ENCODE results near the gene DCLK1. TPM values are rescaled to one million over a fixed set of nuclear protein-coding genes. Genes with fewer than 3 reads are reported as not detected.

DCLK1 gene
- total RNA-seq, 5 donors from 2014 or later (not counting 1 experiment from before 2014, with no cell fraction given): 0.03 to 0.09 TPM; not detected in 3

GRCh38 chr13:35936246-35936978, 194.8 kb downstream of the DCLK1 start:
- no peaks in the 10 kb centered on the region for H3K4me1 ChIP-seq (ENCODE audit: control insufficient read depth in 1 of 2, extremely low read depth in 1 of 2, insufficient read depth in 2 of 2, low read length in 2 of 2)
- no peaks in the 10 kb centered on the region for H3K27me3 ChIP-seq (replicated peaks in 1 of 2; ENCODE audit: control insufficient read depth in 2 of 2, extremely low read depth in 1 of 2, insufficient read depth in 2 of 2, low read length in 1 of 2)
- Mint-ChIP-seq H3K9me3 (peaks cover 3 to 12% (median 7%) of the 10 kb centered on the region in 3 donors), H3K27ac (no peak overlapping the region), H3K4me1 (no peaks in the 10 kb centered on the region), H3K4me3 (no peak overlapping the region), H3K27me3 (peaks cover 0 to 9% of the 10 kb centered on the region in 2 donors), H3K36me3 (no peaks in the 10 kb centered on the region)
- ChIA-PET POLR2A (no interaction called here), CTCF (no interaction called here)
- 83% methylated on average over 2 of the region's 3 CpGs for WGBS (ENCODE audit: insufficient coverage)
- DNase-seq (no peak), ATAC-seq (replicated peaks in 1 of 4) (no peak)
- H3K36me3 ChIP-seq (ENCODE audit: control insufficient read depth in 2 of 2, extremely low read depth in 1 of 2, insufficient read depth in 1 of 2, low read length in 1 of 2): no peaks in the 10 kb centered on the region
- no peak overlapping the region for H3K27ac ChIP-seq (ENCODE audit: low read length)
- no peaks in the 10 kb centered on the region for H3K9me3 ChIP-seq
- no peak overlapping the region for H3K4me3 ChIP-seq (ENCODE audit: control insufficient read depth in 1 of 2, extremely low read depth in 1 of 2, low read length in 1 of 2)

GRCh38 chr13:35930665-35931631, 200.2 kb downstream of the DCLK1 start:
- ChIA-PET CTCF (interaction anchor here in 1 of 2 donors (0.6 kb wide), 1 partner anchor 180 kb away, joined by 6 read pairs; no protein-coding TSS in a partner anchor), POLR2A (interaction anchor here in 1 of 2 donors (0.5 kb wide), 1 partner anchor 35 kb away, joined by 3 read pairs; no protein-coding TSS in a partner anchor)
- Histone ChIP-seq H3K27me3 (replicated peaks in 1 of 2; ENCODE audit: control insufficient read depth in 2 of 2, extremely low read depth in 1 of 2, insufficient read depth in 2 of 2, low read length in 1 of 2) (no peaks in the 10 kb centered on the region), H3K36me3 (ENCODE audit: control insufficient read depth in 2 of 2, extremely low read depth in 1 of 2, insufficient read depth in 1 of 2, low read length in 1 of 2) (no peaks in the 10 kb centered on the region), H3K4me1 (ENCODE audit: control insufficient read depth in 1 of 2, extremely low read depth in 1 of 2, insufficient read depth in 2 of 2, low read length in 2 of 2) (no peaks in the 10 kb centered on the region), H3K9me3 (no peaks in the 10 kb centered on the region), H3K4me3 (ENCODE audit: control insufficient read depth in 1 of 2, extremely low read depth in 1 of 2, low read length in 1 of 2) (no peak overlapping the region), H3K27ac (ENCODE audit: low read length) (no peak overlapping the region)
- Mint-ChIP-seq H3K4me1 (no peaks in the 10 kb centered on the region), H3K27ac (no peak overlapping the region), H3K27me3 (peaks cover 0 to 5% of the 10 kb centered on the region in 2 donors), H3K9me3 (peaks cover 0 to 10% (median 10%) of the 10 kb centered on the region in 3 donors), H3K36me3 (no peaks in the 10 kb centered on the region), H3K4me3 (no peak overlapping the region)
- DNase-seq (no peak), ATAC-seq (replicated peaks in 1 of 4) (no peak)
- WGBS (ENCODE audit: insufficient coverage): 18% methylated on average over 2 of the region's 4 CpGs

DNA sequence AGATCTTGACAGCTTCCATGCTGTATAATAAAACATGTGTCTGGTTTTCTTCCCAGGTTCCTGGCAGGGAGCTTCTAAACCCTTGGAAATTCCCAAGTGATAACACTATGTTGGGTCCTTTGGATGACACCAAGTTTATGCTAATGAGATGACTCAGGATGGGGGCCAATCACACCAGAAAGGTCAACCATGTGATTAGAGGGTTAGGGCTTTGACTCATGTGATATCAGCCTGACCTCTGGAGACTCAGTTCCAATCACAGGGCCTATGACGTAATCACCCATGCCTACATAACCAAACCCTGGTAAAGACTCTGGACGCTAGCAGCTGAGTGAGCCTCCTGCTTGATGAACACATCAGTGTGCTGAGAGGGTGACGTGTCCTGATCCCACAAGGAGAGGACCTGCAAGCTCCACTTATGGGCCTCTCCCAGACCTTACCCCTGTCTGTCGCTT, 203.6 kb downstream of the DCLK1 start:
- Histone ChIP-seq H3K36me3 (ENCODE audit: control insufficient read depth in 2 of 2, extremely low read depth in 1 of 2, insufficient read depth in 1 of 2, low read length in 1 of 2) (no peaks in the 10 kb centered on the region), H3K27ac (ENCODE audit: low read length) (no peak overlapping the region), H3K4me3 (ENCODE audit: control insufficient read depth in 1 of 2, extremely low read depth in 1 of 2, low read length in 1 of 2) (no peak overlapping the region), H3K27me3 (replicated peaks in 1 of 2; ENCODE audit: control insufficient read depth in 2 of 2, extremely low read depth in 1 of 2, insufficient read depth in 2 of 2, low read length in 1 of 2) (no peaks in the 10 kb centered on the region), H3K9me3 (no peaks in the 10 kb centered on the region), H3K4me1 (ENCODE audit: control insufficient read depth in 1 of 2, extremely low read depth in 1 of 2, insufficient read depth in 2 of 2, low read length in 2 of 2) (no peaks in the 10 kb centered on the region)
- ChIA-PET POLR2A (no interaction called here), CTCF (no interaction called here)
- H3K9me3 Mint-ChIP-seq: peaks cover 0 to 6% (median 5%) of the 10 kb centered on the region in 3 donors
- no peaks in the 10 kb centered on the region for H3K4me1 Mint-ChIP-seq
- no peaks in the 10 kb centered on the region for H3K27me3 Mint-ChIP-seq
- H3K36me3 Mint-ChIP-seq: no peaks in the 10 kb centered on the region
- no CpG with 5 or more reads among the region's 4 CpGs for WGBS (ENCODE audit: insufficient coverage)
- DNase-seq: no peak
- H3K4me3 Mint-ChIP-seq: no peak overlapping the region
- no peak overlapping the region for H3K27ac Mint-ChIP-seq
- ATAC-seq (replicated peaks in 1 of 4): no peak

DNA sequence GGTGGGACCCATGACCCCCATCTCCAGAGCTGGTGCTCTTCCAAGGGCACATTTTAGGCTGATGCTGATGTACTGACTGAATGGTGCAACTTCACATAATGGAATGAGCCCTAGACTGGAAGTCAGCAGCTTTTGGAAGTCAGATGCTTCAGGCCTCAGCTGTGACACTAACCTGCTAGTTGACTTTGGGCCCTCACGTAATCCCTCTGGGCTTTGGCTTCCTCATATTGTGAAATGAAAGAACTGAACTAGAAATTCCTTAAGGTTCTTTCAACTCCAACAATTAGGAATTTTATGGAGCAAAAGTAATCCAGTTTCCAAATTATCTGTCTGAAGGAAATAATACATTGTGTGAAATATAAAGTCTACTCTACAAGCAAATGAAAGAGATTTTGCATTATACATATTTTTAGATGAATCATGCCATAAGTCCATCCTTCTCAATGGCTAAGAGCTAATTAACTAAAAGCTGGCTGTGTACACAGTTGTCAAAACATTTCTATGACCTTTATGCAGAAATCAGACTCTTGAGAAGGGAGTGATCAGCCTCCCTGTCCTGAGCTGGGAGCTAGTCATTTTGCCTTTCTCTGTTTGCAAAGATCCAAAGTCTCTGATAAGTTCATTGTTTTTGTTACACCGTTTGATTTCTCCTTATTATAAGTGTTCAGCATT, 204.2 kb downstream of the DCLK1 start:
- ChIA-PET POLR2A (no interaction called here), CTCF (no interaction called here)
- no peak overlapping the region for H3K4me3 Mint-ChIP-seq

GRCh38 chr13:35925669-35926068, 205.5 kb downstream of the DCLK1 start:
- no peaks in the 10 kb centered on the region for H3K4me1 Mint-ChIP-seq
- H3K9me3 Mint-ChIP-seq: peaks cover 0 to 6% (median 2%) of the 10 kb centered on the region in 3 donors
- CTCF ChIA-PET: interaction anchor here in 1 of 2 donors (1.2 kb wide), 1 partner anchor 54 kb away, joined by 3 read pairs; no protein-coding TSS in a partner anchor
- H3K27me3 Mint-ChIP-seq: peaks cover 0 to 5% of the 10 kb centered on the region in 2 donors
- H3K4me1 ChIP-seq (ENCODE audit: control insufficient read depth in 1 of 2, extremely low read depth in 1 of 2, insufficient read depth in 2 of 2, low read length in 2 of 2): no peaks in the 10 kb centered on the region
- ATAC-seq (replicated peaks in 1 of 4) (no peak), DNase-seq (no peak)
- POLR2A ChIA-PET: no interaction called here
- no CpG with 5 or more reads among the region's 3 CpGs for WGBS (ENCODE audit: insufficient coverage)
- no peak overlapping the region for H3K4me3 ChIP-seq (ENCODE audit: control insufficient read depth in 1 of 2, extremely low read depth in 1 of 2, low read length in 1 of 2)
- H3K4me3 Mint-ChIP-seq: no peak overlapping the region
- no peak overlapping the region for H3K27ac ChIP-seq (ENCODE audit: low read length)
- no peak overlapping the region for H3K27ac Mint-ChIP-seq
- H3K36me3 ChIP-seq (ENCODE audit: control insufficient read depth in 2 of 2, extremely low read depth in 1 of 2, insufficient read depth in 1 of 2, low read length in 1 of 2): no peaks in the 10 kb centered on the region
- H3K27me3 ChIP-seq (replicated peaks in 1 of 2; ENCODE audit: control insufficient read depth in 2 of 2, extremely low read depth in 1 of 2, insufficient read depth in 2 of 2, low read length in 1 of 2): no peaks in the 10 kb centered on the region
- no peaks in the 10 kb centered on the region for H3K9me3 ChIP-seq
- H3K36me3 Mint-ChIP-seq: no peaks in the 10 kb centered on the region

More for the DNA sequence above, 204.2 kb downstream of the DCLK1 start:
- 100% methylated on average over 1 of the region's 2 CpGs for WGBS (ENCODE audit: insufficient coverage)
- H3K4me1 ChIP-seq (ENCODE audit: control insufficient read depth in 1 of 2, extremely low read depth in 1 of 2, insufficient read depth in 2 of 2, low read length in 2 of 2): no peaks in the 10 kb centered on the region
- H3K4me3 ChIP-seq (ENCODE audit: control insufficient read depth in 1 of 2, extremely low read depth in 1 of 2, low read length in 1 of 2): no peak overlapping the region
- H3K27me3 ChIP-seq (replicated peaks in 1 of 2; ENCODE audit: control insufficient read depth in 2 of 2, extremely low read depth in 1 of 2, insufficient read depth in 2 of 2, low read length in 1 of 2): no peaks in the 10 kb centered on the region
- H3K27ac ChIP-seq (ENCODE audit: low read length): no peak overlapping the region
- no peaks in the 10 kb centered on the region for H3K36me3 Mint-ChIP-seq
- no peaks in the 10 kb centered on the region for H3K4me1 Mint-ChIP-seq
- no peaks in the 10 kb centered on the region for H3K9me3 ChIP-seq
- DNase-seq (no peak), ATAC-seq (replicated peaks in 1 of 4) (no peak)
- H3K36me3 ChIP-seq (ENCODE audit: control insufficient read depth in 2 of 2, extremely low read depth in 1 of 2, insufficient read depth in 1 of 2, low read length in 1 of 2): no peaks in the 10 kb centered on the region
- H3K27me3 Mint-ChIP-seq: no peaks in the 10 kb centered on the region
- no peak overlapping the region for H3K27ac Mint-ChIP-seq
- peaks cover 0 to 6% (median 2%) of the 10 kb centered on the region in 3 donors for H3K9me3 Mint-ChIP-seq

DNA sequence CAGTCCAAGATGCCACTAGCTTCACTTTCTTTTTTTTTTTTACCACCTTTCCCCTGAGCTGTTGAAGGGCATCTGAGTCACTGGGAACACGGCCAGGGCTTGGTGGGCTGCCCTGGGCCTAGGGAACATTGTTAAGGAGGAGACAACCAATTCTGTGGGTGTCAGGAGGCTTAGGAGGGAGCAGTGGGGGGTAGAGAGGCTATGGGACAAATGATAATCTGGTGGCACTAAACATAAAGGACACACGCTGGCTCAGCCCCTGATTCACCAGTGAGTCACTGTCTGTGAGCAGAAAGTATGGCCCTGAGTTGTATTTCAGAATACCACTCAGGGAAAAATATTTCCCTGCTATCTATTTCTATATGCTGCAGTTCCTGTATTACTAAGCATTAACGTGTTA, 207.8 kb downstream of the DCLK1 start:
- Histone ChIP-seq H3K4me3 (ENCODE audit: control insufficient read depth in 1 of 2, extremely low read depth in 1 of 2, low read length in 1 of 2) (no peak overlapping the region), H3K27me3 (replicated peaks in 1 of 2; ENCODE audit: control insufficient read depth in 2 of 2, extremely low read depth in 1 of 2, insufficient read depth in 2 of 2, low read length in 1 of 2) (no peaks in the 10 kb centered on the region), H3K4me1 (ENCODE audit: control insufficient read depth in 1 of 2, extremely low read depth in 1 of 2, insufficient read depth in 2 of 2, low read length in 2 of 2) (no peaks in the 10 kb centered on the region), H3K9me3 (no peaks in the 10 kb centered on the region), H3K36me3 (ENCODE audit: control insufficient read depth in 2 of 2, extremely low read depth in 1 of 2, insufficient read depth in 1 of 2, low read length in 1 of 2) (no peaks in the 10 kb centered on the region), H3K27ac (ENCODE audit: low read length) (no peak overlapping the region)
- Mint-ChIP-seq H3K4me1 (no peaks in the 10 kb centered on the region), H3K4me3 (no peak overlapping the region), H3K27ac (no peak overlapping the region), H3K27me3 (peaks cover 0 to 5% of the 10 kb centered on the region in 2 donors), H3K36me3 (no peaks in the 10 kb centered on the region), H3K9me3 (peaks cover 0 to 4% (median 2%) of the 10 kb centered on the region in 3 donors)
- ChIA-PET CTCF (no interaction called here), POLR2A (no interaction called here)
- DNase-seq: no peak
- no CpG with 5 or more reads among the region's 3 CpGs for WGBS (ENCODE audit: insufficient coverage)
- ATAC-seq (replicated peaks in 1 of 4): no peak
